GM12892 (cell line): Measurements from ENCODE around the gene ZNF195.
A peak's percentile ranks its signal among the peaks of the same experiment; 100 is the strongest.

Source experiments
- POLR2A ChIP-seq: IDR thresholded peaks from 2 replicates; pipeline ENCODE4 v1.6.1; 2011; ENCODE audit warnings: low read depth, low read length, control low read depth
- POLR2AphosphoS5 ChIP-seq: IDR thresholded peaks from 2 replicates; pipeline ENCODE4 v1.6.1; 2011; ENCODE audit warnings: low read depth, low read length, control low read depth

GRCh38 chr11:3378426-3379423, at the start of gene ZNF195:
- TF ChIP-seq POLR2A (peak; percentile 94), POLR2AphosphoS5 (peak; percentile 92)
